IPS-NIHi7 (cell line): ENCODE results near the gene GUCY2D.

Experiments
- DNase-seq: peaks from one replicate; pipeline ENCODE4 v3.0.0; 2012; ENCODE audit warnings: mixed read lengths; ENCODE audit errors: extremely low spot score

Gene GUCY2D

DNA sequence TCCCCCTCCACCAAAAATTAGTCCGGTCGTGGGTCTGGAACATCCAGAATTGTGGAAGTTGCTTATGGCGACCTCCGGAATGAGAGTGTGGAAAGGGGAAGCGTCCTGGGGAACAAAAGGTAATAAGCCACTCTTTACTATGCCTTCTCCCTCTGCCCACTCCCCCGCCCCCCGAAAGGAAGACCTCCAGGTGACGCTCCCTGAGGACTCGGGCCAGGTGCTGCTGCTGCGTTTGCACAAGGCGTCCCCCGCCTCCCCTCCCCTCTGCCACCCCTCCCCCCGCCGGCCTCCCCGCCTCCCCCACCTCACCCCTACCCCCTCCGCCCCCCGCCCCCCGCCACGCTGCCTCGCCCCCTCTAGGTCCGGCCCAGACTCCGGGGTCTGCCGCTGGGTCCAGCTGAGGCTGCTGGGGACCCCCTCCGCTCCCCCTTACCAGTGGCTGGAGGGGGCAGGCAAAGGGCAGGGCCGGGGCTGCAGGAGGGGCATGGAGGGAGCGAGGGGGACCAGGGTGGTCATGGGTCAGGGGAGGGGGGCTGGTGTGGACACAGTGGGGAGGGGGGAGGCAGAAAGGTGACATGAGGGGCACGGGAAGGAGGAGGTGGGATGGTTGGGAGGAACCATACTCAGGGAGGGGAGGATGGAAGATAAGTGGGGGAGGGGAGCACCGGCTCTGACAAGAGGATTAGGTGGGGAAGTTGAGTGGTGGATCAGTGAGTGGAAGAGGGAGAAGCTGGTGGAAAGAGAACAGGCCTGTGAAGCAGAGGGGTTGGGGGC lies 61.5 kb downstream of the GUCY2D start:
- DNase-seq = no peak

DNA sequence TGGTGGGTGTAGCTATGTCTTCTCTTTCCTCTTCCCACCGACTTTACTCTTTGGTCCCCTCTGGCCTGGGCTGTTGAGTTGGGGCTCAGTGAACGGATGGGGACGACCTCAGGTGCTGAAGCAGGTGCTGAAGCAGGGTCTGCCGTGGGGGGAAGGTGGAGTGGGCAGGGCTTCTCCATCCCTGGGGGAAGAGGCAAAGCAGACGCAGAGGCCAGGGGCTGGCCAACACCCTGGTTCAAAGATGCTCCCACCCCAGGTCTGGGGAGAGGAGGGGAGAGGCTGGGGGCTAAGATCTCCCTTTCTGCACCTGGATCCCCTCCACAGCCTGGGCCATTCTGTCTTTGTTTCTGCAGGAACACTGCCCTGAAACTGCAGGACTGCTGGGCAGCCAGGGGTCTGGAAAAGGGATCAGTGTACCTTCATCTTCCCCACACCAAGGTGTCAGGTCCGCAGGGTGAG lies 62.2 kb downstream of the GUCY2D start:
- no peak for DNase-seq

DNA sequence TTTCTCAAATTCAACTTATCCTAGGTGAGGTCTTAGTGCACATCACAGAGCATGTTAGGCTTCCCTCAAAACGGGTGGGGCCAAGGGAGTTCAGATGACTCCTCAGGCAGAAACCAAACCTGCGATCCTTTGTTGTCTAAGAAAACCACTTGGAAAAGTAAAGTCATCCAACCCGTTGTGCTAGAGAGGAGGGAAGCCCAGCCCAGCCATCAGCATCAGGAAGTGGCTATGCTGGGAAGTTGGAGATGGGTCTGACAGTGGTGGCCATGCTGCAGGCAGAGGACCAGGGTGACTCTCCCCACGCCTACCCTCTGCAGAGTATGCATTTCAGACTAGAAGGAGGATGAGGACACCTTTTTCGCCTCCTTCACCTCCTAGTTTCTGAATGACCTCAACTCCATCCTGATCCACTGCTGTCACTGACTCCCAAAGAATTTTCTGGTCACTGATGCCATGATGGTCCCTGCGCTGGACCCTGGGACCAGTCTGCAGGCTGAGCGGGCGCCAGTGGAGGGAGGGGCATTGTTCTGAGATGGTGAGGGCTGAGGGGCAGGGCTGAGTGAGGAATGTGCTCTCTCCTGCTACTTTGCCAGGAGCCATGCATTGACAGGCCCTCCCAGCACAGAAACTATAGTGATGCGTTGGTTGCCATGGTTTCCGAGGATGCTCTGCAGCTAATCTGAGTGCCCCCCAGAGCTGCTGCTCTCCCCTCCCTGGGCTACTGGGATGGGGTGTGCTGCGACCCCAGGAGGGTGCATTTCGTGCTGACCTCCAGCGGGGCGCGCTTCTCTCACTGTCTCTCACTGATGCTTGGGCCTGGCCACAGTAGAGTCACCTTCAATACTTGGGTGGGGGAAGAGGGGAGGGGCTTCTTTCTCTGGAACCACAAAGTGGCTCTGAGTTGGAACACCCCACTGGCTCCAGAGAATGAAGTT lies 64.7 kb downstream of the GUCY2D start:
- no peak for DNase-seq

DNA sequence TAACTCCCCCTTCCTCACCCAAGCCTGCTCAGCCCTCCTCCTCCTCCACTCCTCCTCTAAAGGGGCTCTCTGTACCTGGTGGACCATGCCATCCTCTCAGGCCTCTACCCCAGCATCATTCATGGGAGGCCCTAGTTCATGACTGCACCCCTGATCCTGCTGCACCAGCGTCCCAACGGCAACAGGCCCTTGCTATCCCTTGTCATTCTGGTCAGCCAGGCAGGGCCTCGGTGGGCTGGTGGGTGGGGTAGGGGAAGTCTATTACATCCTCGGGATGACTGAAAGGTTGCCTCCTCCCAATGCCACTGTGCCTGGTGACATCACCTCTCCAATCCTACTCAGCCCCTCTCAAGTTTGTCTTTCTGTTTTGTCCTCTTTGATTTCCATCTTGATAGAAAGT lies 65.4 kb downstream of the GUCY2D start:
- no peak for DNase-seq

DNA sequence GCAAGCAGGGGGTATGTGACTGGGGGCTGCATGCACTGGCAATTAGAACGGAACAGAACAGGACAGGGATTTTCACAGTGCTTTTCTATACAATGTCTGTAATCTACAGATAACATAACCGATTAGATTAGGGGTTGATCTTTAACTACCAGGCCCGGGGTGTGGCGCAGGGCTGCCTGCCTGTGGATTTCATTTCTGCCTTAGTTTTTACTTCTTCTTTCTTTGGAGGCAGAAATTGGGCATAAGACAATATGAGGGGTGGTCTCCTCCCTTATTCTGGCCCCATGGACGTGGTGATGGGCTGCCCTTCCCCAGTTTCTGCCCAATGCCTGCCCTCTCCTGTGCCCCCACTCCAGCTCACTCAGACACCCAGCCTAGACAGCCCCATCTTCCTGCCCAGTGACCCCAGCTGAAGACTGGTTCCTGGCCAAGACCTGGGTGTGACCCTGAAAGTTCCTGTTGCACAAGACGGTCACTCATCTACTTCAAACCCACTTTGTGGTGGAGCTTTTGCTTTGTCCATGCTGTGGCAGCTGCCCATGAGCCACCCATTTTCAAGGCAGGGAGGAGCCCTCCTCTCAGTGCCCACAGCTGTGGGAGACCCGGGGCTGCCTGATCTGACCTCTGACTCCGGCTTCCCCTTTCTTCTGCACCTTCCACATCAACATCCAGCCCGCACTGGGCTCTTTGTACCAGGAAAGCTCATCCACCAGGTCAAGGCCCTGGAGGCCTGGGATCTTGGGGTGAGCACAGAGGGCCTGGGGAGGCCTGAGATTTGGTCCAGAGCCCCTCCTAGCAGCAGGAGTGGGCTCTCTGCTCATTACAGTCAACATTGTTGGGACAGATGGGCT lies 66.5 kb downstream of the GUCY2D start:
- DNase-seq = no peak

DNA sequence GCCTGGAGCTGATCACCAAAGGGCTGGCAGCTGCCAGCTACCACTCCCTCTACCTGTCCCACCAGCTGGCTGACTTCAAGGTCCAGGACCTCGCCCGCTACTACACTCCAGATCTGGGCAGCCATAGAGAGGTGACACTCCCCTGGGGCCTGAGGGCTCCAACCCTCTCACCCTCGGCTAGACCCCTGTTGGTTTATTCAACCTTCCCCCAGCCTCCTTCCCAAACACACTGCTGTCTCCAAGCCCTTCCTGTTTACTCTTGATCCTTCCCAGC lies 67.1 kb downstream of the GUCY2D start:
- no peak for DNase-seq
